ENCODE measurements around the gene EPHX1. TPM values are rescaled to one million over a fixed set of nuclear protein-coding genes. Genes with fewer than 3 reads are reported as not detected.
"Not testable (repeated sequence)": the region's sequence is repeated elsewhere in the genome, so short reads cannot be mapped to it uniquely, and the experiment has no call there.

The EPHX1 gene
- total and polyA plus RNA-seq, 4 donors: 93.8 to 1,448 (median 204) TPM

- peak in 1 of 2 donors; percentile 18 for TF ChIP-seq RAD21 (IDR thresholded peaks at IDR 0.05)
- no peak for TF ChIP-seq ATF3 (IDR thresholded peaks at IDR 0.05)
- TF ChIP-seq NR2F2 (IDR thresholded peaks at IDR 0.05): peak; percentile 8
- Histone ChIP-seq H3K4me3 (ENCODE audit: low read depth in 1 of 3, low read length in 3 of 3) (no peak overlapping the region), H3K9me3 (ENCODE audit: control insufficient read depth in 4 of 4, low read length in 3 of 4) (no peaks in the 10 kb centered on the region), H3K27me3 (ENCODE audit: control insufficient read depth in 4 of 4, insufficient read depth in 4 of 4, low read length in 3 of 4) (no peaks in the 10 kb centered on the region), H3K36me3 (ENCODE audit: control insufficient read depth in 4 of 4, insufficient read depth in 3 of 4, low read depth in 1 of 4, low read length in 3 of 4) (peaks cover 30 to 67% (median 52%) of the 10 kb centered on the region in 4 donors), H3K4me1 (ENCODE audit: control insufficient read depth in 4 of 4, insufficient read depth in 4 of 4, low read length in 3 of 4) (peaks cover 1 to 36% (median 25%) of the 10 kb centered on the region in 4 donors), H3K9ac (ENCODE audit: low read depth in 1 of 2, low read length in 2 of 2) (no peak overlapping the region), H3K27ac (ENCODE audit: low read depth in 1 of 2, low read length in 2 of 2) (peak overlapping the region; percentile 16 to 57)
- no peak for DNase-seq (ENCODE audit: low spot score)
- WGBS: 62% methylated on average over 7 of the region's 7 CpGs
These were observed 24.7 kb downstream of the EPHX1 start for GRCh38 chr1:225834417-225835329.

GRCh38 chr1:225835856-225836255 is 25.9 kb downstream of the EPHX1 start:
- Histone ChIP-seq H3K4me1 (ENCODE audit: control insufficient read depth in 4 of 4, insufficient read depth in 4 of 4, low read length in 3 of 4) (peaks cover 1 to 32% (median 22%) of the 10 kb centered on the region in 4 donors), H3K9ac (ENCODE audit: low read depth in 1 of 2, low read length in 2 of 2) (no peak overlapping the region), H3K27me3 (ENCODE audit: control insufficient read depth in 4 of 4, insufficient read depth in 4 of 4, low read length in 3 of 4) (no peaks in the 10 kb centered on the region), H3K9me3 (ENCODE audit: control insufficient read depth in 4 of 4, low read length in 3 of 4) (no peaks in the 10 kb centered on the region), H3K27ac (ENCODE audit: low read depth in 1 of 2, low read length in 2 of 2) (no peak overlapping the region), H3K4me3 (ENCODE audit: low read depth in 1 of 3, low read length in 3 of 3) (no peak overlapping the region), H3K36me3 (ENCODE audit: control insufficient read depth in 4 of 4, insufficient read depth in 3 of 4, low read depth in 1 of 4, low read length in 3 of 4) (peaks cover 31 to 70% (median 57%) of the 10 kb centered on the region in 4 donors)
- DNase-seq (ENCODE audit: low spot score): no peak
- peak in 1 of 2 donors; percentile 17 for TF ChIP-seq RAD21 (IDR thresholded peaks at IDR 0.05)
- TF ChIP-seq SP1 (IDR thresholded peaks at IDR 0.05): no peak
- 33% methylated on average over 3 of the region's 3 CpGs for WGBS

GRCh38 chr1:225836296-225836695 is 26.4 kb downstream of the EPHX1 start:
- Histone ChIP-seq H3K4me1 (ENCODE audit: control insufficient read depth in 4 of 4, insufficient read depth in 4 of 4, low read length in 3 of 4) (peaks cover 1 to 32% (median 20%) of the 10 kb centered on the region in 4 donors), H3K36me3 (ENCODE audit: control insufficient read depth in 4 of 4, insufficient read depth in 3 of 4, low read depth in 1 of 4, low read length in 3 of 4) (peaks cover 29 to 71% (median 55%) of the 10 kb centered on the region in 4 donors)
- WGBS: 90% methylated on average over 4 of the region's 4 CpGs
- not testable (repeated sequence) for H3K27ac ChIP-seq (ENCODE audit: low read depth in 1 of 2, low read length in 2 of 2); H3K9me3 ChIP-seq (ENCODE audit: control insufficient read depth in 4 of 4, low read length in 3 of 4); H3K4me3 ChIP-seq (ENCODE audit: low read depth in 1 of 3, low read length in 3 of 3); DNase-seq (ENCODE audit: low spot score); H3K9ac ChIP-seq (ENCODE audit: low read depth in 1 of 2, low read length in 2 of 2); H3K27me3 ChIP-seq (ENCODE audit: control insufficient read depth in 4 of 4, insufficient read depth in 4 of 4, low read length in 3 of 4)

GRCh38 chr1:225838793-225839192 is 28.9 kb downstream of the EPHX1 start:
- no peak for DNase-seq (ENCODE audit: low spot score)
- no peaks in the 10 kb centered on the region for H3K9me3 ChIP-seq (ENCODE audit: control insufficient read depth in 4 of 4, low read length in 3 of 4)
- no peak overlapping the region for H3K4me3 ChIP-seq (ENCODE audit: low read depth in 1 of 3, low read length in 3 of 3)
- no peak overlapping the region for H3K27ac ChIP-seq (ENCODE audit: low read depth in 1 of 2, low read length in 2 of 2)
- peaks cover 1 to 13% (median 7%) of the 10 kb centered on the region in 4 donors for H3K4me1 ChIP-seq (ENCODE audit: control insufficient read depth in 4 of 4, insufficient read depth in 4 of 4, low read length in 3 of 4)
- 92% methylated on average over 14 of the region's 14 CpGs for WGBS
- no peak overlapping the region for H3K9ac ChIP-seq (ENCODE audit: low read depth in 1 of 2, low read length in 2 of 2)
- H3K36me3 ChIP-seq (ENCODE audit: control insufficient read depth in 4 of 4, insufficient read depth in 3 of 4, low read depth in 1 of 4, low read length in 3 of 4): peaks cover 23 to 73% (median 52%) of the 10 kb centered on the region in 4 donors
- H3K27me3 ChIP-seq (ENCODE audit: control insufficient read depth in 4 of 4, insufficient read depth in 4 of 4, low read length in 3 of 4): no peaks in the 10 kb centered on the region
- TF ChIP-seq HNF4G (IDR thresholded peaks at IDR 0.05): no peak
- no peak for TF ChIP-seq GABPA (IDR thresholded peaks at IDR 0.05 in 1 of 2, conservative IDR thresholded peaks at IDR 0.05 in 1 of 2)
- TF ChIP-seq ZBTB33 (IDR thresholded peaks at IDR 0.05): no peak
- TF ChIP-seq HNF4A (conservative IDR thresholded peaks at IDR 0.05): no peak
- TF ChIP-seq NR2F2 (IDR thresholded peaks at IDR 0.05): no peak
- TF ChIP-seq REST (IDR thresholded peaks at IDR 0.05): no peak
- TF ChIP-seq TAF1 (conservative IDR thresholded peaks at IDR 0.05): no peak
- no peak for TF ChIP-seq EGR1 (IDR thresholded peaks at IDR 0.05; ENCODE audit: low read depth in 2 of 2)
- no peak for TF ChIP-seq RXRA (IDR thresholded peaks at IDR 0.05)
- no peak for TF ChIP-seq MAX (IDR thresholded peaks at IDR 0.05)
- TF ChIP-seq RAD21 (IDR thresholded peaks at IDR 0.05): no peak
- no peak for TF ChIP-seq YY1 (IDR thresholded peaks at IDR 0.05)

Measured in liver (tissue), 9 donors.